HK-2 (cell line): ENCODE results near the gene FNIP1.
"Not testable (repeated sequence)": the region's sequence is repeated elsewhere in the genome, so short reads cannot be mapped to it uniquely, and the experiment has no call there.

ENCODE experiments used
- DNase-seq: peaks from one replicate; pipeline ENCODE4 v3.0.0-alpha.2; 2018; ENCODE audit not compliant: unreplicated experiment

The FNIP1 gene

DNA sequence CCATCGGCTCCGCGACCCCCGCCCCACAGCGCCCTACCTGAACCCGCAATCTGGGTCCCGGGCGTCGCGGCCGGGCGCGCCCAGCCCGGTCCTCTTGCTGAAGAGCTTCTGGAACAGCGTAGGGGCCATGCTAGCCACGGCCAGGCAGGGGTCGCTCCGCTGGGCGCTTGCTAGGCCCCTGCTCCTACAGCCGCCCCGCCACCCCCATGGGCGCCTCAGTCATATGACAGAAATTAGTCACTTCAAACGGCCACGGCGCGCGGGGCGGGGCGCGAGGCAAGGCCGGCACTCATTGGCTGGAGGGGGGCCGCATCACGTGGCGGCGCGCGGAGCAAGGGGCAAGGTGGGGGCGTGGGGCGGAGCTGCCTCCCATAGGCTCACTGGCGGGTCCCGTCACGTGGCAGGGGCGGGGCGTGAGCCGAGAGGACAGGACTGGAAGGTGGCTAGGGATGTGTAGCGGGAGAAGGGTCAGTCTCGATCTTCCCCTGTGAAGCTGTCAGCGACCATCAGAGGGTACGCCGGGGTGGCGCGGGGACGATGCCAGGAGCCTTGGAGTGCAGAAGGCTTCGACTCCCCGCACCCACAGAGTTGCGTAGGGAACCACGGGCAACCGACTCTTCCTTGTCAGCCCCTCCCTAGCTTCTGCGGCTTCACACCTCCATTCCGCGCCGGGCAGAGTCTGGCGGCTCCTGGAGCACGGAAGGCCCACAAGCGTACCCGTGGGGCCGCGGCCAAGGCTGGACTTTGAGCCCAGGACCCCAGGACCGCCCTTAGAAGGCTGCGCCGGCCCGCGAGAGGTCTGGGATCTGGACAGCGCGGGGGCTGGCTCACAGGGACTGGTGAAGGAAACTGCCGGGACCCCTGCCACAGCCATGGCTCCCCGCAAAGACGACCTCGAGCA, at the start of gene FNIP1:
FNIP1 (minus strand) TSS at position 225 of the 901 bp plus-strand sequence; CDS start at position 129, 96 bp downstream.
- peak; percentile 96 for DNase-seq

DNA sequence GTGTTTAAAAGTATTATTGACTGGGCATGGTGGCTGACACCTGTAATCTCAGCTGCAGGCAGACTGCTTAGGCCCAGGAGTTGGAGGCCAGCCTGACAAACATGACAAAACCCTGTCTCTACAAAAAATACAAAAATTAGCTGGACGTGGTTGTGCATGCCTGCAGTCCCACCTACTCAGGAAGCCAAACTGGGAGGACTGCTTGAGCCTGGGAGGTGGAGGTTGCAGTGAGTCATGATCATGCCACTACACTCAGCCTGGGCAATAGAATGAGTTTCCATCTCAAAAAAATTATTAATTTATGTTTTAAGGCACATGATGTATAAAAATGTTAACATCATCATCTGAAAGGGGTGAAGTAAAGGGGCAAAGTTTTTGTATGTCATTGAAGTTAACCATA, 49.7 kb upstream of the FNIP1 start:
- no peak for DNase-seq

DNA sequence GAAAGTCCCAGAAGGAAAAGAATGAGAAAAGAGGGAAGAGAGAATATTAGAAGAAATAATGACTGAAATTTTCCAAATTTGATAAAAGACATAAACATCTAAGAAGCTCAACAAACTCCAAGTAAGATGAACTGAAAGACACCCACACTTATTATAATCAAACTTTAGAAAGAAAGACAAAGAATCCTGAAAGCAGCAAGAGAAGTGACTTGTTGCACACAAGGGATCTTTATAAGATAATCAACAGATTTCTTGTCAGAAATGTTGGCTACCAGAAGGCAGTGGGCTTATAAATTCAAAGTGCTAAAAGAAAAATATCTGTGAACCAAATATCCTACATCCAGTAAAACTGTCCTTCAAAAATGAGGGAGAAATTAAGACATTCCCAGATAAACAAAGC, 49.0 kb upstream of the FNIP1 start:
- DNase-seq = no peak

DNA sequence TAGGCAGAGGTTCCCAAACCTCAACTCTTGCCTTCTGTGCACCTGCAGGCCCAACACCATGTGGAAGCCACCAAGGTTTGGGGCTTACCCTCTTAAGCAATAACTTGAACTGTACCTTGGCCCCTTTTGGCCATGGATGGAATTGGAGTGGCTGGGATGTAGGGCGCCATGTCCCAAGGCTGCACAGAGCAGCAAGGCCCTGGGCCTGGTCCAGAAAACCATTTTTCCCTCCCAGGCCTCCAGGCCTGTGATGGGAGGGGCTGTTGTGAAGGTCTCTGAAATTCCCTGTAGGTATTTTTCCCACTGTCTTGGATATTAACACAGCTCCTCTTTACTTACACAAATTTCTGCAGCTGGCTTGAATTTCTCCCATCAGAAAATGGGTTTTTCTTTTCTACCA, 46.2 kb upstream of the FNIP1 start:
- DNase-seq = not testable (repeated sequence)

DNA sequence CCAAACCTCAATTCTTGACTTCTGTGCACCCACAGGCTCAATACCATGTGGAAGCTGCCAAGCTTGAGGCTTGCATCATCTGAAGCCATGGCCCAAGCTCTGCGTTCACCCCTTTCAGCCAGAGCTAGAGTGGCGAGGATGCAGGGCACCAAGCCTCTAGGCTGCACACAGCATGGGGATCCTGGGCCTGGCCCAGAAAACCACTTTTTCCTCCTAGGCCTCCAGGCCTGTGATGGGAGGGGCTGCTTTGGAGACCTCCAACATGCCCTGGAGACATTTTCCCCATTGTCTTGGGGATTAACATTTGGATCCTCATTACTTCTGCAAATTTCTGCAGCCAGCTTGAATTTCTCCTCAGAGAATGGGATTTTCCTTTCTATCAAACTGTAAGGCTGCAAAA, 35.9 kb upstream of the FNIP1 start:
- not testable (repeated sequence) for DNase-seq

DNA sequence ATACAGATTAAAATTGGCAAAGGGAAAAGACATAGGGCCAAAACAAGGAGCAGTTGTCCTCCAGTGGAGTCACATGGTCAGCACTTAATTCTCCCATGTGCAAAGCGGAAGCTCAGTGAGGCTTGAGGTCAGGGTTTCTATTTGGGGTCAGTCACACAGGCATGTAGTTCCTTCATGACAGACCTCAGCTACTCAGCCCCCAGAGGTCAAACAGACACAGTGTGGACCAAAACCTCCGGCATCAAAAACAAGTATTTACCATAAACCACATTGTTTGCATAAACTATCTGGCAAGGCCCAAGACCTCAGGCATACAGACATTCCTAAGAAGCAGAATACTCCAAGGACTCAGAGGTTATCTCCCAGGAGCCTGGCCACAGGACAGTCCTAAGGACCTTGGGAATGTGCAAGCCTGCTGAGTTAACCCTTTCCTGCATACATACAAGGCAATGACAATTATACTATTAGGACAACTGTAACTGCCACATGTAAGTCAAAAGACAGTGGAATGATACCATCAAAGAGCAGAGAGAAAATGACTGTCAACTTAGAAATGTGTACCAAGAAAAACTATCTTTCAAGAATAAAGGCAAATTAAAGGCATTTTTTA, 28.7 kb upstream of the FNIP1 start:
- no peak for DNase-seq

DNA sequence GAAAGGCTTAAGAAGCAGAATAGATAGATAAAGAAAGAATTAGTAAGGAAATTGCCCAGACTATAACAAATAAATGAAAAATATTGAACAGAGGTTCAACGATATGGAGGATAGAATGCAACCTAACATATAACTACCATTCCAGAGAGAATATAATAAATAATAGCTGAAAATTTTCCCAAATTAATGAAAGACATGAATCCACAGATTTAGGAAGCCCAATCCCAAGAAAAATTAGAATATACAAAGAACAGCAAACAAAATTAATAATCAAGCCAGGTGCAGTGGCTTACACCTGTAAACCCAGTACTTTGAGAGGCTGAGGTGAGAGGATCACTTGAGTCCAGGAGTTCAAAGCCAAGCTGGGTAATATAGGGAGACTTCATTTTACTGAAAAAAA, 27.8 kb upstream of the FNIP1 start:
- DNase-seq = no peak

DNA sequence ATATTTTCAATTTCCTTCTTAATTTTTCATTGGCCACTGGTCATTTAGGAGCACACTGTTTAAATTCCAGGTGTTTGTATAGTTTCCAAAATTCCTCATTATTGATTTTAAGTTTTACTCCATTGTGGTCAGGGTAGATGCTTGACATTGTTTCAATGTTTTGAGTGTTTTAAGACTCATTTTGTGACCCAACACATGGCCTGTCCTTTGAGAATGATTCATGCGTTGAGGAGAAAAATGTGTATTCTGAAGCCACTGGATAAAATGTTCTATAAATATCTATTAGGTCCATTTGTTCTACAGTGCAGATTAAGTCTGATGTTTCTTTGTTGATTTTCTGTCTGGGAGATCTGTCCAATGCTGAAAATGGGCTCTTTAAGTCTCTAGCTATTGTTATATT, 24.4 kb upstream of the FNIP1 start:
- DNase-seq = no peak

DNA sequence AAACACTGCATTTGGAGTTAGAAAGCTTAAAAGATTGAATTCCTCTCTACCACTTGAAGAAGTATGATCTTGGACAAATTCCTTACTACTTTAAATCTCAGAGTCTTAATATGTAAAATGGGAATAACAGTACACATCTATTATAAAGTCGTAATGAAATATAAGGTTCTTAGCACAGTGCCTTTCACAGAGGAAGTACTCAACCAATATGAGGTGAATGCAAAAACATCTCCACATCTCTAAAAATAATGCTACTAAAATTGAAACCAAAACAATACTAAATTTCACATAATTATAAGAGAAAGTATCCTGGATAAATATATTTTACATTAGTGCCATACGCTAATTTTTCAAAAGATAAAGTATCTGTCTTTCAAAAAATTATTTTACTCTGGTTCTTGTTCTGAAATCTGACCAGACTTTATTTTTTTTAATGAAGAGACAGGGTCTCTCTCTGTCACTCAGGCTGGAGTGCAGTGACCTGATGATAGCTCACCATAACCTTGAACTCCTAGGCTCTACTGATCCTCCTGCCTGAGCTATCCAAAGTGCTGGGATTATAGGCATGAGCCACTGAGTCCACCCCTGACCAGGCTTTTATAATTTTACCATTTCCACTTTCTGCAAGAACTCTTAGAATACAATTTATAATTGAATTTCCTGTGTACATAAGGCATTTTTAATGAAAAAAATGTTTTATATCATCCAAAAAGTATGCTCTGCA, 21.3 kb upstream of the FNIP1 start:
- no peak for DNase-seq

DNA sequence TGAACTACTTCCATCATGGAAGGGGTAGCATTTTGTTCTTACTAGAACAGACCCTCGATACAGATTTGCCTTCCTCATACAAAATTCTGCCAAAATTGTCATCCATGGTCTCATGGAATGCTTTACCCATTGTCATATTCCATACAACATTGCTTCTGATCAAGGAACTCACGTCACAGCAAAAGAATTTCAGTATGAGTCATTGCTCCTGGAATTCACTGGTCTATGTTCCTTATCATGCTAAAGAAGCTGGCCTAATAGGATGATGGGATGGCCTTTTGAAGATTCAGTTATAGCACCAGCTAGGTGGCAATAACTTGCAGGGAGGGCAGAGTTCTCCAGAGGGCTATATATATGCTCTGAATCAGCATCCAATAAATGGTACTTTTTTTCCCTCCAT, 18.2 kb upstream of the FNIP1 start:
- DNase-seq = no peak

DNA sequence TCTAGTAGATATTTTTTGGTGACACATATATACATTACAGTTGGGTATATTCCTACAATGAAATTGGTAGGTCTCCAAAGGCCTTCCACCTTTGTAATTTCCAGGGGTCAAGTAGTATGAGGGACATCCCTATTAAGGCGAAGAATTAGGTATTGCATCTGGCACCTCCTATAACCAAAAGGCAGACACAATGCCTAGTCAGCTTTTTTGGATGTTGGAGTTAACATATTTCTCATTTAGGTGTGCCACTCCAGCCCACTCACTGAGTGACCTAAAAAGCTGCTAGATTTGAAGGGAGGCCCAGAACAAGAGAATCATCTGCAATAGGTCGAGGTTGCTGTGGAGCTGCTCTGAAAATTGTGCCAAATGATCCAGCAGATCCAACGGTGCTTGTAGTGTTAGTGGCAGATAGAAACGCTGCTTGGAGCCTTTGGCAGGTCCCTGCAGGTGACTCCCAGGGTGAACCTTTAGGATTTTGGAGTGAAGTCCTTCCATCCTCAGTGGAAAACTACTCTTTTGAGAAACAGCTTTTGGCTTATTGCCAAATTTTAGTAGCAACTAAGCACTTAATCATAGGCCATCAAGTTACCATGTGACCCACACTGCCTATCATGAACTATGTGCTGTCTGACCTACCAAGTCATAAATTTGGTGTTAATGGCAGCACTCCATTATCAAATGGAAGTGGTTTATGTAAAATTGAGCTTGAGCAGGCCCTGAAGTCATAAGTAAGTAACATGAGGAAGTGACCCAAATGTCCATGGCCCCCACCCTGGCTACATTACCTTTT, 15.7 kb upstream of the FNIP1 start:
- DNase-seq = no peak

DNA sequence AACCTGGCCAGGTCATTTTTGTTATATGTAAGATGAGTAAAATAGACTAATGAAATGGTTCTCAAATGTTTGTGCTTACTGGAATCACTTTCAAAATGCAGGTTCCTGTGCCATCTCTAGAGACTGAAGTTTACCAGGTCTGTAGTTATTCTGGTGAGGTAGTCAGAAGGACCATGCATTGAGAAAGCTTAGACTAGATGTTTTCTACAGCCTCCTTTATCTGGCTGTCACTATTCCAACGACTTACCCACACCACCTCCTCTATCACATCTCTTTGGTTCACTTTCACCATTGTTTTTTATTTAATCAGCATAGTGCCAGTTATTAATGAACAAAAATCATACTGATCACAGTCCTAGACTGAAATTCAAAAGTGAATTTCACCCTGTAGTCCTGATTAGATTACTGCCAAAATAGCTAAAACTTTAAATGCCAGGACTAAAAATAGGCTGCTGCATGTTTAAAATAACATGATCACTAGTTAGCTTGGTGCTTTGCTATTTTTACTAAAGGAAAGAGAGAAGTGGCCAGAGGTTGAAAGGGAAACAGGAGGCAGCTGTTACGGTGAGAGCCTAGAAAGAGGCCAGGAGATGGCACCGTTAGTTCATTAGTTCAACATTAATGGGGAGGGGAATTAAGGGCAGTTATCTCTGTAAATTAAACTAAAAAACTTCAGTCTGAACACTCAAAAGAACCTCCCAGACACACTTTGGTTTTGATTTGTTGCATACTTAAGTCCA, 13.9 kb upstream of the FNIP1 start:
- no peak for DNase-seq

DNA sequence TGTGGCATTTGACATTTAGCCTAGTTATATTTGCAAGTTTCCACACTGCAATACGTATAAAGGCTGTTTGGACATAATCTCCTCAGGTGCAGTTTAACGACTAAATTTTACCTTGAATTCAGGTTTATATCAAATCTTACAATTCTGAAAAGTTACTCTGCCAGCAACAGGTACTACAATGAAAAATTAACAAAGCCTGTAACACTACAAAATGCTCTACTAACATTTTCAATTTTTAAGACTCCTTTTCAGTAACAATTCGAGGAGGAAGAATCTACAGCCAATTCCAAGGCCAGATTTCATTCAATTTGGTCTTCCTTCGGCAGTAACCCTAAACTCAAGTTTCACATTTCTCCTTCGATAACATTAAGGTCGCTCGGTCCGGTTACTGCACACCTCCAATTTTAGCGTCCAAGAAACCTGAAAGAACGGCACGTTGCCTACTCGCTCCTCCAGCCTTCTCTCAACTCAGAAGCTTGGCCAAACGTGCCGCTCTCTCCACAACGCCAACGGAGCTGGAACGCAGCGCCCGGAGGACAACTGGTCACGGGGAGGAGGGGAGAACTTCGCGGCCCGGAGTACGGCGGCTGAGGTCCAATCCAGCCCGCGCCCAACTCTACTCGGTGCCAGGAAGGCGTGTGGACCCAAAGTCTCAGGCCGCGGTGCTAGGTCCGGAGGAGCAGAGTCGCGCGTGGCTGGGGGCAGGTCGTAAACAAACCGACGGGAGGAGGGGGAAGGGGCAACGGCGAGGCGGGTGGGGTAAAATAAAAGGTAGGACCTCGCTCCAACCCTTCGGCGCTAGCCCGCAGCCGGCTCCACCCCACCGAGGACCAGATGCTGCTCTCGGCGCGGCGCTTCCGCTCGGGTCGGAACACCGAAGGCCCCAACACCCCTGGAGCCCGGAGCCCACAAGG, 681 bp downstream of the FNIP1 start:
- peak; percentile 35 for DNase-seq

DNA sequence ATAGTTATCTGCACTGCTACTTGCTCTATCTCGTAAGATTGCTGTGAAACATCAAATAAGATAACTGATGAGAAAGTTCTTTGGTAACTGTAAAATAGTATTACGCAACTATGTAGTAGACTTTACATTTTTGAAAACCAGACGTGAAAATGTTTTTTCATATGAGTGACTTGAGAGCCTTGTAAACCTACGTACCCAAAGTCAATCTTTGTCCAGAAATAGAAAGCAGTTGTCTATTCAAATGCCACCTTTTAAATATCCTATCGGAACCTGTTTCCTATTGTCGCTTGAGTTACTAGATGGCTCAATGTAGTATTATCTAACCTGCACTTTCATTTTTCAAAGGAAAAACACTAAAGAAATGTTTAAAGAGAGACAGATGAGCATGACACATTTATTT, 1.6 kb downstream of the FNIP1 start:
- DNase-seq = no peak

DNA sequence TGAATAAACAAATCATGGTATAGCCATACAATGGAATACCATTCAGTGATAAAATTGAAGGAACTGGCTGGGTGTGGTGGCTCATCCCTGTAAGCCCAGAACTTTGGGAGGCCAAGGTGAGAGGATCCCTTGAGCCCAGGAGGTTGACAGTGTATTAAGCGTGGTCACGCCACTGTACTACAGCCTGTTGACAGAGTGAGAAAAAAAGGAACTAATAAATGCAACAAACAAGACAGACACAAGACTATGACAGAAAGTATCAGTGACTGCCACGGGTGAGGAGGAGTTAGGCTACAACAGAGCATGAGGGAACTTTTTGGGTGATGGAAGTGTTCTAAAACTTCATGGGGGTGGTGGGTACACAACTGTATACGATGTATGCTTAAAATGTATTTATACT, 2.2 kb downstream of the FNIP1 start:
- no peak for DNase-seq

DNA sequence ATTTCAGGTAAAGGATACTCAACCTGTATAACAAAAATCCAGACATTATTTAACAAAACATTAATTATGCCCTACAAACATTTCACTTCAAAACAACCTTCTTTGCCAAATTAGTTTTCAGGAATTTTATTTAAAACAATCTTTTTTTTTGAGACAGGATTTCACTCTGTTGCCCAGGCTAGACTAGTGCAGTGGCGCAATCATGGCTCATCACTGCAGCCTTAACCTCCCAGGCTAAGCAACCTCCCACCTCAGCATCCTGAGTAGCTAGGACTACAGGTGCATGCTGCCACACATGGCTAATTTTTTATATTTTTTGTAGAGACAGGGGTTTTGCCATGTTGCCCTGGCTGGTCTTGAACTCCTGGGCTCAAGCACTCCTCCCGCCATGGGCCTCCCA, 3.9 kb downstream of the FNIP1 start:
- DNase-seq = no peak

DNA sequence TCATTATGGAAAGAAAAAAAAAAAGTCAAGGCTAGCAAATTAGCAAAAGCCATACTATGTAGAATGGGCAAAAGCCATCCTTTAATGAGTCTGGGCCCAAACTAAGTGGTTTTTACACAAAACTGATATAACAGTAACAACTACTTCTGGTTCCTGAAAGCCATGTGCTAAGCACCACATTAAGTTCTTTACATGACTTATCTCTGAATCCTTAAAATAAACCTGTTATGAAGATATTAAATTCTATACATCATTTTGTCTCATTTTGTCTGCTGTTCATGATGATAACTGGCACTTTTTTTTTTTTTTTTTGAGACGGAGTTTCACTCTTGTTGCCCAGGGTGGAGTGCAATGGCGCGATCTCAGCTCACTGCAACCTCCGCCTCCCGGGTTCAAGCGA, 5.0 kb downstream of the FNIP1 start:
- DNase-seq = no peak

DNA sequence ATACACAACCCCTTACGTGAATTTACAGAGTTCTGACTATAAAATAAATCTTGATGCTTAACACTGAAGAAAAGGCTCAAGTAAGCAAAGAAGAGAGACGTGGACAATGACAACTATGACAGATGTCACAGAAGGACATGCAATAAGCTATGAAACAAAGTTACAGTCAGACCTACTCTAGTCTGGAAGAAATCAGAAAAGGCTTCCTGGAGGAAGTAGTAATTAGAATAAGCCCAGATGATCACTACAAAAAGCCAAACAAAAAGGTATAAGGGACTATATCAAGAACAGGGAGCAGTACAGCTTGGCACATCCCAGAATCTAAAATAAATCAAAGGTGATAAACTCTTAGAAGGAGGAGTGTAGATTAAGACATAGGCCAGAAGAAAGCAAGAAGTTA, 6.3 kb downstream of the FNIP1 start:
- DNase-seq = no peak

DNA sequence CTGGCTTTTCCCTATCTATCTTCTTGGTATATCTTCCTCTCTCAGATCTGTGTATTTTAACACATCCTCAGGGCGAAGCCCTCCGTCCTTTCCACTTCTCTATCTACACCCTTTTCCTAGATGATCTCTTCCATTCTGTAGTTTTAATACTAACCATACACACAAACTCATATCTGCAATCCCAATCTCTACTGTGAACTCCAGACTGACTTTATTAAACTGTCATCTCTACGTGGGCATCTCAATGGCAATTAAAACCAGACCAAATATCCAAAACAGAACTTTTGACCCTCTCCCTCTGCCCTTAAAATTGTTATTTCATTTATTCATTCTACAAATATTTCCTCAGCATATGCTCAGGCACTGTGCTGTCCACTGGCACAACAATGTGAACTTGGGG, 7.1 kb downstream of the FNIP1 start:
- no peak for DNase-seq

DNA sequence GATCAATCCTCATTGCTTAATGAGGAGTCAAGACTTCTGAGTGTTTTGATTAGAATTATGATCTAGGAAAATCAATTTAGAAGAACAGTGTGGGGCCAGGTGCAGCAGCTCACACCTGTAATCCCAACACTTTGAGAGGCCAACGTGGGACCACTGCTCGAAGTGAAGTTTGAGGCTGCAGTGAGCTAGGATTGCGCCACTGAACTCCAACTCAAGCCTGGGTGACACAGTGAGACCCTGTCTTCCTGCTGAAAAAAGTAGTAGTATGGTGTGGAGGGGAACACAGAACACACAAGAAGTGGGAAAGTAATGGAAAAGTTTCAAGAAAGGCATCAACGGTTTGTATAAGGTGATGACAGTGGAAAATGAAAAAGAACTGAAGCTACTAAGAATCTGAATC, 9.1 kb downstream of the FNIP1 start:
- no peak for DNase-seq
